ENCODE data around the gene PPOX. TPM values are rescaled to one million over a fixed set of nuclear protein-coding genes. Genes with fewer than 3 reads are reported as not detected.
A peak's percentile ranks its signal among the peaks of the same experiment; 100 is the strongest.

The PPOX gene
- total RNA-seq, 1 donor from 2014 or later, result 23.3 TPM

GRCh38 chr1:161185282-161185682, 19.1 kb downstream of the PPOX start:
- peak; percentile 91 for ATAC-seq
- Histone ChIP-seq H3K36me3 (no peaks in the 10 kb centered on the region), H3K27ac (peak overlapping the region; percentile 70), H3K27me3 (no peaks in the 10 kb centered on the region), H3K4me3 (no peak overlapping the region), H3K9me3 (no peaks in the 10 kb centered on the region), H3K4me1 (peaks cover 43% of the 10 kb centered on the region)
- intact Hi-C loops (cut with DNase I), result no loop called here
- no peak for TF ChIP-seq CTCF (IDR thresholded peaks at IDR 0.05)
- DNase-seq, result peak; percentile 74

- Histone ChIP-seq H3K36me3 (no peaks in the 10 kb centered on the region), H3K4me3 (no peak overlapping the region), H3K27me3 (no peaks in the 10 kb centered on the region), H3K9me3 (no peaks in the 10 kb centered on the region), H3K27ac (peak overlapping the region; percentile 70), H3K4me1 (peaks cover 43% of the 10 kb centered on the region)
- peak; percentile 76 for ATAC-seq
- peak; percentile 62 for DNase-seq
- intact Hi-C loops (cut with DNase I), result no loop called here
- no peak for TF ChIP-seq CTCF (IDR thresholded peaks at IDR 0.05)
Observed at GRCh38 chr1:161185732-161186311, 19.6 kb downstream of the PPOX start.

GRCh38 chr1:161187311-161187710, 21.1 kb downstream of the PPOX start:
- intact Hi-C loops (cut with DNase I), result no loop called here
- DNase-seq (no peak), ATAC-seq (no peak)
- peak overlapping the region; percentile 70 for H3K27ac ChIP-seq
- no peaks in the 10 kb centered on the region for H3K27me3 ChIP-seq
- no peak for TF ChIP-seq CTCF (IDR thresholded peaks at IDR 0.05)
- peaks cover 38% of the 10 kb centered on the region for H3K4me1 ChIP-seq
- H3K9me3 ChIP-seq, result no peaks in the 10 kb centered on the region
- no peaks in the 10 kb centered on the region for H3K36me3 ChIP-seq
- H3K4me3 ChIP-seq, result no peak overlapping the region

- H3K27ac ChIP-seq, result no peak overlapping the region
- no peaks in the 10 kb centered on the region for H3K27me3 ChIP-seq
- no peak overlapping the region for H3K4me3 ChIP-seq
- no peak for TF ChIP-seq CTCF (IDR thresholded peaks at IDR 0.05)
- no peaks in the 10 kb centered on the region for H3K36me3 ChIP-seq
- no peak for ATAC-seq
- intact Hi-C loops (cut with DNase I), result no loop called here
- peaks cover 36% of the 10 kb centered on the region for H3K4me1 ChIP-seq
- DNase-seq, result no peak
- H3K9me3 ChIP-seq, result no peaks in the 10 kb centered on the region
Observed at GRCh38 chr1:161188381-161188780, 22.2 kb downstream of the PPOX start.

GRCh38 chr1:161189036-161189435, 22.8 kb downstream of the PPOX start:
- Histone ChIP-seq H3K4me1 (peaks cover 36% of the 10 kb centered on the region), H3K9me3 (no peaks in the 10 kb centered on the region), H3K27me3 (no peaks in the 10 kb centered on the region), H3K36me3 (no peaks in the 10 kb centered on the region), H3K27ac (no peak overlapping the region), H3K4me3 (no peak overlapping the region)
- ATAC-seq (no peak), DNase-seq (no peak)
- intact Hi-C loops (cut with DNase I), result no loop called here
- no peak for TF ChIP-seq CTCF (IDR thresholded peaks at IDR 0.05)
